GM21723 (cell line): ENCODE results near the gene CEBPE.
"Not testable (repeated sequence)": the region's sequence is repeated elsewhere in the genome, so short reads cannot be mapped to it uniquely, and the experiment has no call there.

Experiments
- ATAC-seq: cut with Tn5 transposase; IDR thresholded peaks from one replicate; pipeline ENCODE4 v1.9.1; 2021; ENCODE audit warnings: mild to moderate bottlenecking, moderate library complexity; ENCODE audit not compliant: unreplicated experiment

Gene CEBPE

GRCh38 chr14:23123419-23123818 lies 4.4 kb upstream of the CEBPE start:
- ATAC-seq, result no peak

GRCh38 chr14:23122086-23122485 lies 3.0 kb upstream of the CEBPE start:
- ATAC-seq, result no peak

GRCh38 chr14:23121361-23121771 lies 2.3 kb upstream of the CEBPE start:
- peak; percentile 44 for ATAC-seq

- ATAC-seq, result peak; percentile 87
These were observed 1.6 kb upstream of the CEBPE start for GRCh38 chr14:23120541-23121251.

GRCh38 chr14:23119363-23120327 lies 590 bp upstream of the CEBPE start:
- ATAC-seq, result no peak

GRCh38 chr14:23117371-23118020 lies 1.6 kb downstream of the CEBPE start:
- ATAC-seq, result no peak

GRCh38 chr14:23115918-23116317 lies 3.1 kb downstream of the CEBPE start:
- ATAC-seq, result no peak

- ATAC-seq, result no peak
These were observed 3.9 kb downstream of the CEBPE start for GRCh38 chr14:23115039-23115731.

- no peak for ATAC-seq
These were observed 4.4 kb downstream of the CEBPE start for GRCh38 chr14:23114669-23115038.

- no peak for ATAC-seq
These were observed 5.0 kb downstream of the CEBPE start for GRCh38 chr14:23114120-23114458.

- ATAC-seq, result no peak
These were observed 5.5 kb downstream of the CEBPE start for GRCh38 chr14:23113431-23114119.

- ATAC-seq, result no peak
These were observed 6.5 kb downstream of the CEBPE start for GRCh38 chr14:23112359-23113178.

GRCh38 chr14:23110579-23111365 lies 8.3 kb downstream of the CEBPE start:
- no peak for ATAC-seq

GRCh38 chr14:23109769-23110168 lies 9.3 kb downstream of the CEBPE start:
- no peak for ATAC-seq

- not testable (repeated sequence) for ATAC-seq
These were observed 10.9 kb downstream of the CEBPE start for GRCh38 chr14:23108169-23108568.

GRCh38 chr14:23107620-23108019 lies 11.4 kb downstream of the CEBPE start:
- ATAC-seq, result not testable (repeated sequence)

- ATAC-seq, result no peak
These were observed 12.4 kb downstream of the CEBPE start for GRCh38 chr14:23106747-23107045.

- no peak for ATAC-seq
These were observed 13.7 kb downstream of the CEBPE start for GRCh38 chr14:23105348-23105824.
